WI38 (cell line): ENCODE data around the gene ATXN7L2.
A peak's percentile ranks its signal among the peaks of the same experiment; 100 is the strongest.
"Not testable (repeated sequence)": the region's sequence is repeated elsewhere in the genome, so short reads cannot be mapped to it uniquely, and the experiment has no call there.

ENCODE experiments used
- H3K4me3 ChIP-seq: 2 replicates; pipeline ENCODE4 v1.5.1; 2011; ENCODE audit warnings: low read depth, mild to moderate bottlenecking, control low read depth, low read length
- TF ChIP-seq, protein P1 (sequence below): IDR thresholded peaks from 2 replicates; pipeline ENCODE4 v1.5.1; 2012; ENCODE audit warnings: low read depth, mild to moderate bottlenecking, control low read depth, low read length

Gene ATXN7L2, protein sequence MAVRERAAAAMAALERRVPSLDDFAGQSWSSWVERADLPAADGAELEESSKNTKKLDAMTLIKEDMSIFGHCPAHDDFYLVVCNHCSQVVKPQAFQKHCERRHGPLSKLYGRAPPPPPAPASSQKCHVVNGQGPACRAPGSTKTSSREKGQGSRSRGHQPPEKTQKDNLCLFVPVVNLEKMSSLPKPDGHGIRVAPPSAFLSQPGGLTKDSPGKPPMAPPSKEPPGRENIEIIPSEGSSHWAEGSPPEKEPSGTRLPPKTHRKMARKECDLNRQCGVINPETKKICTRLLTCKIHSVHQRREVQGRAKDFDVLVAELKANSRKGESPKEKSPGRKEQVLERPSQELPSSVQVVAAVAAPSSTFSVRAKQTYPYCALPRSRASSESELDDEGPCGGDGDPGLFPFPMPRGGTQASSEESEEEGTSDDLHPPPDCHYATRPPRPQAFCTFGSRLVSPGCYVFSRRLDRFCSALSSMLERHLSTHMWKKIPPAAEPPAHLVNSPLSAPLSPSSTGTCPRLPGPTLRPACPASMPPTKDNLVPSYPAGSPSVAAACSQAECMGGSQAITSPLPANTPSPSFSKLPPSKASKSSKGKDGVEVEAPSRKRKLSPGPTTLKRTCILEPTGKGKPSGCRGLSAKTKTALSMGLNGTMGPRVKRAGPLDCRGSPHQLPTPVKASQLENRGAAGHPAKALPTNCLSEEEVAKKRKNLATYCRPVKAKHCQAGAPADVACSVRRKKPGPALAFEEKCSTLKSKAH

DNA sequence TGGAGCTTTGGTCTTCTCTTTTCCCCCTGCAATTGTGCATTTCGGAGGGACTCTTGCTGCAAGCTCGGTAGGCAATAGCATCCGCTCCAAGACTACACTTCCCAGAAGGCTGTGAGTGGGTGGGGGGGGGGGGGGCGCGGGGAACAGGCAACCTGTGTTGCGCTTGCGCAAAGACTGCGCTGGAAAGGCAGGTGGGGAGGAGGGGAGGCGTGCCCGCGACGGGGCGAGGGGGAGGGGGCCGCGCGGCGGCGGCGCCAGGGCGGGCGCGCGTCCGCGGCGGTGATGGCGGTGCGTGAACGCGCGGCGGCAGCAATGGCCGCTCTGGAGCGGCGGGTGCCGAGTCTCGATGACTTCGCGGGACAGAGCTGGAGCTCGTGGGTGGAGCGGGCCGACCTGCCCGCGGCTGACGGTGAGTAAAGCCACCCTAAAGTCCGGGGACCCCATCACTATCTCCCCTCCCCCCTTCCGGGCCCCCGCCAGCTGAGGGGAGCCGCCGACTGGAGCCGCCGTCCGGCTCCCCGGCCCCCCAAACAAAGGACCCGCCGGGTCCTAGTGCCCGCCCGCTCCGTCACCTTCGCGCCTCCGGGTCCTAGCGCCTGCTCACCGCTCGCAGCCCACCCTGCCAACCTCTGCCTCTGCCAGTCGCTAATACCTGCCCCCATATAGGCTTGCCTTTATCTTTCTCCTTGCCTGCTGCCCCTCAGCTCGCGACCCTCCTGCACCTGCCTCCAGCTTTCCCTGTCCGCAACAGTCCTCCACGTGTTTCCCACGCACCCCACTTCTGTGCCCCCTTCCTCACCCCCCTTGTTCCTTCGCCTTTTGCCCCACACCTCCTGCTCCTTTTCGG, at the start of gene ATXN7L2:
Gene ATXN7L2, plus strand, starts transcription at position 234 of the 847 bp plus-strand sequence. Its CDS starts 49 bp downstream, at position 283.
- TF ChIP-seq, protein P1, sequence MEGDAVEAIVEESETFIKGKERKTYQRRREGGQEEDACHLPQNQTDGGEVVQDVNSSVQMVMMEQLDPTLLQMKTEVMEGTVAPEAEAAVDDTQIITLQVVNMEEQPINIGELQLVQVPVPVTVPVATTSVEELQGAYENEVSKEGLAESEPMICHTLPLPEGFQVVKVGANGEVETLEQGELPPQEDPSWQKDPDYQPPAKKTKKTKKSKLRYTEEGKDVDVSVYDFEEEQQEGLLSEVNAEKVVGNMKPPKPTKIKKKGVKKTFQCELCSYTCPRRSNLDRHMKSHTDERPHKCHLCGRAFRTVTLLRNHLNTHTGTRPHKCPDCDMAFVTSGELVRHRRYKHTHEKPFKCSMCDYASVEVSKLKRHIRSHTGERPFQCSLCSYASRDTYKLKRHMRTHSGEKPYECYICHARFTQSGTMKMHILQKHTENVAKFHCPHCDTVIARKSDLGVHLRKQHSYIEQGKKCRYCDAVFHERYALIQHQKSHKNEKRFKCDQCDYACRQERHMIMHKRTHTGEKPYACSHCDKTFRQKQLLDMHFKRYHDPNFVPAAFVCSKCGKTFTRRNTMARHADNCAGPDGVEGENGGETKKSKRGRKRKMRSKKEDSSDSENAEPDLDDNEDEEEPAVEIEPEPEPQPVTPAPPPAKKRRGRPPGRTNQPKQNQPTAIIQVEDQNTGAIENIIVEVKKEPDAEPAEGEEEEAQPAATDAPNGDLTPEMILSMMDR = no peak
- peak within 1 kb of the TSS; percentile 72 for H3K4me3 ChIP-seq

DNA sequence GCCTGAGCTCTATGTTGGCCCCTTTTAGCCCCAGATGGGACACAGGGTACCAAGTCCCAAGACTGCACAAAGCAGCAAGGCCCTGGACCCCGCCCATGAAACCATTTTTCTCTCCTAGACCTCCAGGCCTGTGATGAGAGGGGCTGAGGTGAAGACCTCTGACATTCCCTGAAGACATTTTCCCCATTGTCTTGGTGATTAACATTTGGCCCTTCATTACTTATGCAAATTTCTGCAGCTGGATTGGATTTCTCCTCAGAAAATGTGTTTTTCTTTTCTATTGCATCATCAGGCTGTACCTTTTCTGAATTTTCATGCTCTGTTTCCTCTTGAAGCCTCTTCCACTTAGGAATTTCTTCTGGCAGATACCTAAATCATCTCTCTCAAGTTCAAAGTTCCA, 49.2 kb upstream of the ATXN7L2 start:
- TF ChIP-seq, protein P1 = no peak
- H3K4me3 ChIP-seq = no peak overlapping the region

DNA sequence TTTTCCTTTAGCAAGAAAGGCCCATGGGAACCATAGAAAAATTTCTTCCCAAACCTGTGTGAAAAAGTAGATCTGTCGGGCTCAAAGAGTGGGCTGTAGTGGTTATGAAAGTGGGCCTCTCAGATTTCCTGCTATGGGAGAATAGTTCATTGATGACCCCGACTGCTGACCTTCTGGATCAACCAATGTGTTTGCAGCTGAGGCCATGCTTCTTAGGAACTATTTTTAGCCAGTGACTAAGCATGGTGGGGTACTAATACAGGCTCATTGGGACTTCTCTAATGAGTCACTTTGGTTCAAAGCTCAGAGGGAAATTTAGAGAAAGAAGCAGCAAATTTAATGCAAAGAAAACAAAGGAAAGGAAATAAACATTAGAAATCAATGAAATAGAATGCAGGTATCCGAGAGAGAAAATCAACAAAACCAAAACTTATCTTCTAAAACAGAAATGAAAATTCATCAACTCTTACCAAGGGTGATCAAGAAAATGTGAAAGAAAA, 44.9 kb upstream of the ATXN7L2 start:
- TF ChIP-seq, protein P1 = no peak

DNA sequence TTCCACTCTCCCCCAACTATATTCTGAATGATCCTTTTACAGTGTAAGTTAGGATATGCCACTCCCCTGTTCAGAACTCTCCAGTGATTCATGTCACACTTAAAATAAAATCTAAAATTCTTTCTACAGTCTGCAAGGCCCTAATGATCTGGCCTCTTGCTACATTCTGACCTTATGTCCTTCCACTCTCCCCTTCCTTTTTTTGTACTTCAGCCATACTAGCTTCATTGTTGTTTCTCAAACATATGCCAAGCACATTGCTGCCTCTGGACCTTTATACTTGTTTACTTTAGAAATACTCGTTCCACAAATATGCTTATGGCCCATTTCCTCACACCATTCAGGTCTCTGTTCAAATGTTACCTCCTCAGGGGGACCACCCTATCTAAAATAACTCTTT, 42.6 kb upstream of the ATXN7L2 start:
- no peak overlapping the region for H3K4me3 ChIP-seq
- TF ChIP-seq, protein P1 = no peak

More for the DNA sequence above, 44.9 kb upstream of the ATXN7L2 start:
- no peak overlapping the region for H3K4me3 ChIP-seq

DNA sequence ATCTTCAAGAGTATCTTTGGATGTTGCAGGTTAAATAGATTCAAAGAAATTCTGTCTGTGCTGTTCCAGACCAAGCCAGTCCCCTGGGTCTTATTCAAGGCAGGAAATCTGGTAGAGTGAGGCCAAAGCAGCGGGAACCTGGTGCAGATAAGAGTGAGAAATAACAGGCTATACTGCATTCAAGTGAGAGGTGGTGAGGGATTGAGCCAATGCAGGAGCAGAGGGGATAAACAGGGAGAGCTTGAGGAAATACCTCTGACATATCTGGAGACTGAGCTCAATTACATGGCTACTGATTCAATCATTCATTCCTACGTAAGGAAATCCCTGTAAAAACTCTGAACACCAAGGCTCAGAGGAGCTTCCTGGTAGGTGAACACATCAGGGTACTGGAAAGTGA, 40.2 kb upstream of the ATXN7L2 start:
- no peak overlapping the region for H3K4me3 ChIP-seq
- TF ChIP-seq, protein P1 = no peak

DNA sequence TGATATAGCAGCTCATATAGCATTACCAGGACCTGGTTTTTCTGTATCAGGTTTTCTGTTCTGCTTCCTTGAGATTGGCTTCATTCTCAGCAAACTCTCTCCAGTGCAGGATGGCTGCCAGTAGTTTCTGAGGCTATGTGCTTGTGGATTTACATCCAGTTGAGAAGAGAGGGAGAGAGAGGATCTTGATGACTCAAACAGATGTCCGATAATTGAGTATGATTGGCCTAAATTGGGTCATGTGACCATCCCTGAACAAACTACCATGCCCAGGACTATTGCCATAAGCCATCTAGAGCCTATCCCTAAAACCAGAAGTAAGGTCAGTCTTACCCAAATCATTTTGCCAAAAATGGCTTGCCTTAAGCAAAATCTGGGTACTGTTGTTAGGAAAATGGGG, 39.4 kb upstream of the ATXN7L2 start:
- TF ChIP-seq, protein P1 = no peak
- no peak overlapping the region for H3K4me3 ChIP-seq

DNA sequence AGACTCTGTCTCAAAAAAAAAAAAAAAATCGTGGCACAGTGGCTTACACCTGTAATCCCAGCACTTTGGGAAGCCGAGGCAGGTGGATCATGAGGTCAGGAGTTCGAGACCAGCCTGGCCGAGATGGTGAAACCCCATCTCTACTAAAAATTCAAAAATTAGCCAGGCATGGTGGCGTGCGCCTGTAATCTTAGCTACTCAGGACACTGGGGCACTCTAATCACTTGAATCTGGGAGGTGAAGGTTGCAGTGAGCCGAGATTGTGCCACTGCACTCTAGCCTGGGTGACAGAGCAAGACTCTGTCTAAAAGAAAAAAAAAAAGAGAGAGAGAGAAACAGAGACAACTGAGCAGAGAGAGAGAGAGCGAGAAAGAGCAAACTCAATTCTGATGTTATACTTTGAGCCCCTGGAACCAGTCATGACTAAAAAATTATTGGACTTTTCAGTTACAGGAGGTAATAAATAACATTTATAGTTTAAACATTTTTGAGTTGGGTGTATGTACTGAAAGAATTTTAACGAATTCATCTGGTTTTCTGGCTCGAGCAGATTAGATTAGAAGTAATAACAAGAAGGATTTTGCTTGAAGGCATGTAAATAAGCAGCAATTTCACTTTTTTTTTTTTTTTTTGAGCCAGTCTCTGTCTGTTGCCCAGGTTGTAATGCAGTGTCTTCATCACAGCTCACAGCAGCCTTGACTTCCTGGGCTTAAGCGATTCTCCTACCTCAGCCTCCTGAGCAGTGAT, 37.6 kb upstream of the ATXN7L2 start:
- not testable (repeated sequence) for H3K4me3 ChIP-seq
